NCI-H2196 (cell line): ENCODE data around the gene CDK12.

Experiments
- DNase-seq: peaks from one replicate; lab custom pipeline; 2025; ENCODE audit not compliant: unreplicated experiment; lab: John Stamatoyannopoulos, UW

Gene CDK12

GRCh38 chr17:39581071-39581758 lies 119.9 kb downstream of the CDK12 start:
- no peak for DNase-seq

GRCh38 chr17:39581759-39582085 lies 120.4 kb downstream of the CDK12 start:
- no peak for DNase-seq

GRCh38 chr17:39582658-39583057 lies 121.4 kb downstream of the CDK12 start:
- no peak for DNase-seq
